OCI-LY3 (cell line): ENCODE measurements around the gene RHOH.

Experiments used
- H2AFZ ChIP-seq: fragments of 200-600, 300-600 bp; shearing (Covaris generic); 2 replicates; pipeline ENCODE4 v1.6.0; 2014; ENCODE audit warnings: antibody characterized with exemption, low read depth, low read length
- H3K27ac ChIP-seq: fragments of 200-600, 300-600 bp; sonication (generic); 2 replicates; pipeline ENCODE4 v1.5.1; 2014; ENCODE audit warnings: mild to moderate bottlenecking, low read length, moderate library complexity, mixed read lengths
- H3K27me3 ChIP-seq: fragments of 200-600, 300-600 bp; sonication (generic); 2 replicates; pipeline ENCODE4 v1.6.1; 2014; ENCODE audit warnings: low read depth, low read length, mixed read lengths
- H3K36me3 ChIP-seq: fragments of 200-600, 300-600 bp; sonication (generic); replicated peaks from 2 replicates; pipeline ENCODE3; 2014; ENCODE audit warnings: low read depth, low read length, mixed read lengths
- H3K4me1 ChIP-seq: fragments of 300-600, 200-600 bp; sonication (generic); 2 replicates; pipeline ENCODE4 v1.6.1; 2014; ENCODE audit warnings: low read length, mixed read lengths
- H3K4me2 ChIP-seq: fragments of 200-600, 300-600 bp; sonication (generic); 2 replicates; pipeline ENCODE4 v1.6.1; 2014; ENCODE audit warnings: low read length, mixed read lengths
- H3K4me3 ChIP-seq: fragments of 300-600, 200-600 bp; sonication (generic); 2 replicates; pipeline ENCODE4 v1.5.1; 2014; ENCODE audit warnings: antibody characterized with exemption, mild to moderate bottlenecking, low read length, moderate library complexity
- H3K79me2 ChIP-seq: fragments of 300-600, 200-600 bp; shearing (Covaris generic); 2 replicates; pipeline ENCODE4 v1.6.1; 2014; ENCODE audit warnings: mild to moderate bottlenecking, low read length, mixed read lengths
- H3K9ac ChIP-seq: fragments of 300-600, 200-600 bp; shearing (Covaris generic); 2 replicates; pipeline ENCODE4 v1.6.0; 2014; ENCODE audit warnings: mild to moderate bottlenecking, low read length, moderate library complexity
- H3K9me3 ChIP-seq: fragments of 200-600, 300-600 bp; shearing (Covaris generic); 2 replicates; pipeline ENCODE4 v1.6.1; 2014; ENCODE audit warnings: low read length, mixed read lengths; ENCODE audit not compliant: insufficient read depth
- H4K20me1 ChIP-seq: fragments of 200-600, 300-600 bp; sonication (generic); 2 replicates; pipeline ENCODE4 v1.6.1; 2016; ENCODE audit warnings: low read length, mixed read lengths; ENCODE audit not compliant: insufficient read depth
- EZH2phosphoT487 ChIP-seq: fragments of 200-600 bp; shearing (Covaris generic); IDR thresholded peaks from 2 replicates; pipeline ENCODE4 v1.6.1; 2018; ENCODE audit warnings: antibody characterized with exemption, mixed run types, low read depth
- TF ChIP-seq, protein P1 (sequence below): fragments of 200-600, 300-600 bp; sonication (generic); IDR thresholded peaks from 2 replicates; pipeline ENCODE4 v1.5.1; 2014; ENCODE audit warnings: antibody characterized with exemption, low read length, low read depth

The RHOH gene

DNA sequence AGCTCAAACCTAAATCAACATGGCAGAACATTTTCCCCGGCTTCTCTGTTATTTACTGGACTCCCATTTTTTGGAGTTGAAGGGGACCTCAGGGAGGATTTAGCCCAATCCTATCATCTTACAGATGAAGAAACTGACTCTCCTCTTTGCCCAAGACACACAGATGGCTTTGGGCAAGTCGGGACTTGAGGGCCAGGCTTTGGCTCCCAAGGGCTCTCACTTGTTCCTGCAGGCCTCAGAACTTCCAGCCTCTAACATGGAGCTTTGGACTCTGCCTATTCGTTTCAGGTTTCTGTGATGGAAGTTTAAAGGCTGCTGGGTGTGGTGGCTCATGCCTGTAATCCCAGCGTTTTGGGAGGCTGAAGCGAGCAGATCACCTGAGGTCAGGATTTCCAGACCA lies 59.5 kb downstream of the RHOH start:
- Histone ChIP-seq H3K9ac (no peak overlapping the region), H3K27me3 (no peaks in the 10 kb centered on the region), H3K4me2 (no peak overlapping the region), H3K27ac (no peak overlapping the region), H3K36me3 (no peaks in the 10 kb centered on the region), H3K79me2 (no peaks in the 10 kb centered on the region), H3K4me3 (no peak overlapping the region), H3K9me3 (no peaks in the 10 kb centered on the region), H3K4me1 (peaks cover 3% of the 10 kb centered on the region; the same call in 1 of the 2 replicates), H2AFZ (no peak overlapping the region), H4K20me1 (no peaks in the 10 kb centered on the region)
- no peak for TF ChIP-seq EZH2phosphoT487
- TF ChIP-seq, protein P1, sequence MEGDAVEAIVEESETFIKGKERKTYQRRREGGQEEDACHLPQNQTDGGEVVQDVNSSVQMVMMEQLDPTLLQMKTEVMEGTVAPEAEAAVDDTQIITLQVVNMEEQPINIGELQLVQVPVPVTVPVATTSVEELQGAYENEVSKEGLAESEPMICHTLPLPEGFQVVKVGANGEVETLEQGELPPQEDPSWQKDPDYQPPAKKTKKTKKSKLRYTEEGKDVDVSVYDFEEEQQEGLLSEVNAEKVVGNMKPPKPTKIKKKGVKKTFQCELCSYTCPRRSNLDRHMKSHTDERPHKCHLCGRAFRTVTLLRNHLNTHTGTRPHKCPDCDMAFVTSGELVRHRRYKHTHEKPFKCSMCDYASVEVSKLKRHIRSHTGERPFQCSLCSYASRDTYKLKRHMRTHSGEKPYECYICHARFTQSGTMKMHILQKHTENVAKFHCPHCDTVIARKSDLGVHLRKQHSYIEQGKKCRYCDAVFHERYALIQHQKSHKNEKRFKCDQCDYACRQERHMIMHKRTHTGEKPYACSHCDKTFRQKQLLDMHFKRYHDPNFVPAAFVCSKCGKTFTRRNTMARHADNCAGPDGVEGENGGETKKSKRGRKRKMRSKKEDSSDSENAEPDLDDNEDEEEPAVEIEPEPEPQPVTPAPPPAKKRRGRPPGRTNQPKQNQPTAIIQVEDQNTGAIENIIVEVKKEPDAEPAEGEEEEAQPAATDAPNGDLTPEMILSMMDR, result no peak

- H2AFZ ChIP-seq, result no peak overlapping the region
- H3K27ac ChIP-seq, result no peak overlapping the region
- H3K36me3 ChIP-seq, result no peaks in the 10 kb centered on the region
- no peaks in the 10 kb centered on the region for H3K9me3 ChIP-seq
- H3K79me2 ChIP-seq, result no peaks in the 10 kb centered on the region
- no peak overlapping the region for H3K4me3 ChIP-seq
- H3K4me2 ChIP-seq, result no peak overlapping the region
- H3K27me3 ChIP-seq, result no peaks in the 10 kb centered on the region
- TF ChIP-seq, protein P1, result no peak
- TF ChIP-seq EZH2phosphoT487, result no peak
- no peak overlapping the region for H3K9ac ChIP-seq
- H4K20me1 ChIP-seq, result no peaks in the 10 kb centered on the region
- peaks cover 3% of the 10 kb centered on the region for H3K4me1 ChIP-seq
Measured at GRCh38 chr4:40256817-40257216, 60.0 kb downstream of the RHOH start.

DNA sequence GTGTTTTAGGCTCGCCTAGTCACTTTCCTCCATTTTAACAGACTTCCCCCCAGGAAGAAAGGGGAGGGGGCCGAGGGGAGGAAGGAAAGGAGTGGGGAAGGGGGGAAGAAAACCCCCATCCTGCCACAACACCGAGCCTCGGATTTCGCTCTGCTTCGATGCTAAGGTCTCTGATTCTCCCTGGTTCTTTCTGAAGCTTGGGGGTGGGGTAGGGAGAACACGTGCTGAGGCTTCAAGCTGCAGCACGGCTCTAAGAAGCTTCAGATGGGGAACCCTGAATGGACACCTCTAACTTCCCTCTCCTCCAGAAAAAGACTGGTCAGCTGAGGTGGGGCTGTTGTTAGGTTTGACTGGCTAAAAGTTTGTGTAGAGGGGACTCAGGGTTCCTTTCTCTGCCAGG lies 61.8 kb downstream of the RHOH start:
- Histone ChIP-seq H3K4me1 (peaks cover 6% of the 10 kb centered on the region), H3K9me3 (no peaks in the 10 kb centered on the region), H3K4me2 (no peak overlapping the region), H3K36me3 (no peaks in the 10 kb centered on the region), H3K27me3 (no peaks in the 10 kb centered on the region), H4K20me1 (no peaks in the 10 kb centered on the region), H3K79me2 (no peaks in the 10 kb centered on the region), H3K27ac (no peak overlapping the region), H2AFZ (no peak overlapping the region), H3K9ac (no peak overlapping the region), H3K4me3 (no peak overlapping the region)
- no peak for TF ChIP-seq EZH2phosphoT487
- TF ChIP-seq, protein P1, result no peak

DNA sequence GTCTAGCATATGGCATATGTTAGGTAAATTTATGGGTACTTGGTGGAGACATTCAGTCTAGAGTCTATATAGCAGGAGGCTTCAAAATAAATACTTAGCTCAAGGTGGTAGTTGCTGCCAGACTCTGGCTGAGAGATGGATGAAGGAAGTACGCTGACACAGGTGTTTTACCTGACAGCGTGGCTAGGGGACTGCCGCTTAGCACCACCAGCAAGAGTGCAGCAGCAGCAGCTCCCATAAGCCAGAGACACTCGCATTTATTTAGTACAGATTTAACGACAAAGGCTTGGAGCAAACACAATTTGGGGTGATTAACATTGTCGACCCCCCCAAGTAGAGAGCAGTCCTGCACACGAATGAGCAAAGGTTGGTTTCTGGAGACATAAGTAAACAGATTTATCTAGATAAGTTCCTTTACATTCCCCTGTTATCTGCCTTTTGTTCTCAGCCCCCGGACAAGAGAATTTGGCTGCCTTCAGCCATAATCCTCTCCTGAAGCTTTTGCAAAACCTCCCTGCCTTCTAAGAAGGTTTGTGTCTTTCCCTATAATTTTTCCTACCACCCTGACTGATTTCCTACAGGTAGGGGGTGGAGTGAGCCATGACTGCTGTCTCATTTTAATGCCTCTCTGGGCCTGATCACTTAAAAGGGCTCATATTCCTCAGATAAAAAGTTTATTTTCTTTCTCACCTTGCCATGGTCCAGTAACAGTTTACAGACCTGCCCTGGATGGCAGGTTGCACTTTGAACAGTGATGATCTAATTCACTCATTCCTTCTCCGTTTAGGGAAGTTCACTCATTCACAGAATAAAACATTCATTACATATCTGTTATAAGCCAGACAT lies 64.6 kb downstream of the RHOH start:
- H3K9ac ChIP-seq, result no peak overlapping the region
- no peaks in the 10 kb centered on the region for H3K79me2 ChIP-seq
- no peaks in the 10 kb centered on the region for H3K9me3 ChIP-seq
- TF ChIP-seq, protein P1, result no peak
- TF ChIP-seq EZH2phosphoT487, result no peak
- H3K4me2 ChIP-seq, result no peak overlapping the region
- no peak overlapping the region for H3K4me3 ChIP-seq
- no peaks in the 10 kb centered on the region for H4K20me1 ChIP-seq
- peaks cover 20% of the 10 kb centered on the region for H3K4me1 ChIP-seq
- no peaks in the 10 kb centered on the region for H3K27me3 ChIP-seq
- no peak overlapping the region for H2AFZ ChIP-seq
- H3K36me3 ChIP-seq, result no peaks in the 10 kb centered on the region
- no peak overlapping the region for H3K27ac ChIP-seq
